Neural cell (in vitro differentiated cells): ENCODE results near the gene EGLN1. TPM values are rescaled to one million over a fixed set of nuclear protein-coding genes. Genes with fewer than 3 reads are reported as not detected.

ENCODE experiments used
- H2AFZ ChIP-seq: fragments of 200-600, 300-800 bp; sonication (generic), shearing (Covaris generic); 2 replicates; pipeline ENCODE4 v1.6.0; 2014; ENCODE audit warnings: low read depth, mild to moderate bottlenecking, antibody characterized with exemption, low read length, moderate library complexity
- H3F3A ChIP-seq: fragments of 200-600 bp; shearing (Covaris generic); 2 replicates; pipeline ENCODE4 v1.6.1; 2016; ENCODE audit warnings: mild to moderate bottlenecking, moderate library complexity, mixed read lengths, antibody characterized with exemption, low read length; ENCODE audit not compliant: insufficient read depth, poor library complexity, severe bottlenecking
- H3K27ac ChIP-seq: fragments of 200-600, 300-800 bp; sonication (generic), shearing (Covaris generic); 2 replicates; pipeline ENCODE4 v1.5.1; 2014; ENCODE audit warnings: mild to moderate bottlenecking, low read length, moderate library complexity
- H3K27me3 ChIP-seq: fragments of 300-800, 200-600 bp; sonication (generic), shearing (Covaris generic); 2 replicates; pipeline ENCODE4 v1.6.0; 2014; ENCODE audit warnings: mild to moderate bottlenecking, low read depth, low read length, moderate library complexity; ENCODE audit not compliant: insufficient read depth
- H3K36me3 ChIP-seq: fragments of 300-800, 200-600 bp; sonication (generic), shearing (Covaris generic); 2 replicates; pipeline ENCODE4 v1.5.1; 2014; ENCODE audit warnings: mild to moderate bottlenecking, antibody characterized with exemption, low read length, moderate library complexity; ENCODE audit not compliant: insufficient read depth
- H3K4me2 ChIP-seq: fragments of 300-800, 200-600 bp; sonication (generic), shearing (Covaris generic); 2 replicates; pipeline ENCODE4 v1.6.0; 2014; ENCODE audit warnings: mild to moderate bottlenecking, low read length
- H3K4me3 ChIP-seq: fragments of 300-800, 200-600 bp; sonication (generic), shearing (Covaris generic); 2 replicates; pipeline ENCODE4 v1.5.1; 2014; ENCODE audit warnings: mild to moderate bottlenecking, low read length, moderate library complexity
- H3K79me2 ChIP-seq: fragments of 200-600 bp; shearing (Covaris generic); replicated peaks from 2 replicates; pipeline ENCODE4 v1.6.0; 2014; ENCODE audit warnings: mild to moderate bottlenecking, low read length, moderate library complexity; ENCODE audit not compliant: insufficient read depth
- H3K9ac ChIP-seq: fragments of 300-800, 200-600 bp; sonication (generic), shearing (Covaris generic); 2 replicates; pipeline ENCODE4 v1.6.1; 2016; ENCODE audit warnings: mild to moderate bottlenecking, low read length, mixed read lengths
- H3K9me2 ChIP-seq: fragments of 200-600 bp; shearing (Covaris generic); 2 replicates; pipeline ENCODE4 v1.6.1; 2016; ENCODE audit warnings: mild to moderate bottlenecking, low read length, mixed read lengths; ENCODE audit not compliant: insufficient read depth
- H3K9me3 ChIP-seq: fragments of 200-600, 300-800 bp; sonication (generic), shearing (Covaris generic); 2 replicates; pipeline ENCODE4 v1.6.1; 2016; ENCODE audit warnings: mild to moderate bottlenecking, mixed run types, low read length, moderate library complexity, mixed read lengths
- H4K20me1 ChIP-seq: fragments of 200-600 bp; shearing (Covaris generic); 2 replicates; pipeline ENCODE4 v1.6.1; 2016; ENCODE audit warnings: mild to moderate bottlenecking, mixed run types; ENCODE audit not compliant: insufficient read depth
- CTCF ChIP-seq: fragments of 450-650 bp; IDR thresholded peaks from 2 replicates; pipeline ENCODE4 v1.5.1; 2014; ENCODE audit warnings: antibody characterized with exemption, mild to moderate bottlenecking, moderate library complexity; ENCODE audit not compliant: poor library complexity, severe bottlenecking
- EP300 ChIP-seq: fragments of 450-650 bp; conservative IDR thresholded peaks from 2 replicates; pipeline ENCODE4 v1.6.1; 2014; ENCODE audit warnings: antibody characterized with exemption, mild to moderate bottlenecking, moderate library complexity; ENCODE audit not compliant: poor library complexity, severe bottlenecking
- EZH2 ChIP-seq: fragments of 200-600, 300-800 bp; shearing (Covaris generic), sonication (generic); IDR thresholded peaks from 2 replicates; pipeline ENCODE4 v1.6.1; 2014; ENCODE audit warnings: antibody characterized with exemption, low read length, borderline replicate concordance, mild to moderate bottlenecking; ENCODE audit not compliant: insufficient read depth, poor library complexity, severe bottlenecking
- MXI1 ChIP-seq: fragments of 450-650 bp; conservative IDR thresholded peaks from 2 replicates; pipeline ENCODE4 v1.6.1; 2014; ENCODE audit warnings: antibody characterized with exemption, mild to moderate bottlenecking; ENCODE audit not compliant: poor library complexity, severe bottlenecking
- POLR2AphosphoS5 ChIP-seq: IDR thresholded peaks from 2 replicates; pipeline ENCODE4 v1.6.1; 2012
- RAD21 ChIP-seq: fragments of 450-650 bp; conservative IDR thresholded peaks from 2 replicates; pipeline ENCODE4 v1.6.1; 2014; ENCODE audit warnings: antibody characterized with exemption, mild to moderate bottlenecking, moderate library complexity
- REST ChIP-seq: IDR thresholded peaks from 2 replicates; pipeline ENCODE4 v1.6.1; 2012; ENCODE audit warnings: borderline replicate concordance
- SMC3 ChIP-seq: fragments of 450-650 bp; conservative IDR thresholded peaks from 2 replicates; pipeline ENCODE4 v1.6.1; 2014; ENCODE audit warnings: antibody characterized with exemption, mild to moderate bottlenecking, moderate library complexity; ENCODE audit not compliant: poor library complexity
- TAF1 ChIP-seq: IDR thresholded peaks from 2 replicates; pipeline ENCODE4 v1.6.1; 2012; ENCODE audit warnings: low read depth
- polyA plus RNA-seq: library from polyadenylated mRNA; depleted of rRNA; stranded (reverse); fragments of >200 nt; gene quantifications from 2 replicates; pipeline ENCODE4 v1.2.3, GENCODE V29; 2014

The EGLN1 gene
- polyA plus RNA-seq, 1 donor from 2014 or later = 33.2 TPM

GRCh38 chr1:231357187-231357772 lies 64.8 kb downstream of the EGLN1 start:
- Histone ChIP-seq H3K9me2 (no peaks in the 10 kb centered on the region), H3K27ac (no peak overlapping the region), H3K27me3 (no peaks in the 10 kb centered on the region), H3K4me2 (no peak overlapping the region), H3K9me3 (no peaks in the 10 kb centered on the region), H3K4me3 (no peak overlapping the region), H3K36me3 (no peaks in the 10 kb centered on the region), H3F3A (no peaks in the 10 kb centered on the region), H2AFZ (no peak overlapping the region), H4K20me1 (no peaks in the 10 kb centered on the region), H3K79me2 (no peaks in the 10 kb centered on the region), H3K9ac (no peak overlapping the region)
- no peak for TF ChIP-seq RAD21
- TF ChIP-seq CTCF = no peak
- no peak for TF ChIP-seq SMC3
- TF ChIP-seq MXI1 = no peak
- TF ChIP-seq POLR2AphosphoS5 = no peak
- no peak for TF ChIP-seq EP300
- TF ChIP-seq EZH2 = no peak
- TF ChIP-seq TAF1 = no peak
- no peak for TF ChIP-seq REST

- H3K9me3 ChIP-seq = no peaks in the 10 kb centered on the region
- TF ChIP-seq MXI1 (no peak), EP300 (no peak), POLR2AphosphoS5 (no peak), EZH2 (no peak), TAF1 (no peak), SMC3 (no peak), CTCF (no peak), REST (no peak), RAD21 (no peak)
- no peak overlapping the region for H3K9ac ChIP-seq
These were observed 66.9 kb downstream of the EGLN1 start for GRCh38 chr1:231355171-231355570.

More at GRCh38 chr1:231355171-231355570, 66.9 kb downstream of the EGLN1 start:
- Histone ChIP-seq H3K36me3 (no peaks in the 10 kb centered on the region), H4K20me1 (no peaks in the 10 kb centered on the region), H3F3A (no peaks in the 10 kb centered on the region), H3K79me2 (no peaks in the 10 kb centered on the region), H3K4me3 (no peak overlapping the region), H3K27me3 (no peaks in the 10 kb centered on the region), H2AFZ (no peak overlapping the region), H3K4me2 (no peak overlapping the region), H3K27ac (no peak overlapping the region), H3K9me2 (no peaks in the 10 kb centered on the region)
